Mesenchymal stem cell (in vitro differentiated cells and primary cell): ENCODE results near the gene CEP72.
"Not testable (repeated sequence)": the region's sequence is repeated elsewhere in the genome, so short reads cannot be mapped to it uniquely, and the experiment has no call there.

Experiments used
- DNase-seq: peaks from one replicate; pipeline ENCODE4 v3.0.0-alpha.2; 2013
- H2AFZ ChIP-seq: one replicate; pipeline ENCODE4 v1.6.1; 2013; ENCODE audit warnings: low read depth, mild to moderate bottlenecking, control low read depth, inconsistent platforms, low read length, moderate library complexity
- H2AK5ac ChIP-seq: 2 replicates; pipeline ENCODE4 v1.6.1; 2013; ENCODE audit warnings: low read length, moderate library complexity, mild to moderate bottlenecking, inconsistent platforms; ENCODE audit not compliant: severe bottlenecking
- H2BK120ac ChIP-seq: one replicate; pipeline ENCODE4 v1.6.1; 2013; ENCODE audit warnings: low read depth, mild to moderate bottlenecking, inconsistent platforms, low read length, moderate library complexity
- H2BK12ac ChIP-seq, 2 experiments: one replicate each; pipeline ENCODE4 v1.6.1; 2013; ENCODE audit warnings: inconsistent platforms in 2 of 2, low read length in 2 of 2, mild to moderate bottlenecking in 2 of 2, moderate library complexity in 2 of 2, control low read depth in 1 of 2
- H2BK15ac ChIP-seq: one replicate; pipeline ENCODE4 v1.6.1; 2013; ENCODE audit warnings: mild to moderate bottlenecking, low read depth, inconsistent platforms; ENCODE audit not compliant: poor library complexity, severe bottlenecking
- H2BK5ac ChIP-seq: 2 replicates; pipeline ENCODE4 v1.6.1; 2013; ENCODE audit warnings: low read depth, mild to moderate bottlenecking, low read length, control low read depth, inconsistent platforms; ENCODE audit not compliant: poor library complexity, severe bottlenecking
- H3K14ac ChIP-seq, 2 experiments: one replicate each; pipeline ENCODE4 v1.6.1; 2013; ENCODE audit warnings: inconsistent platforms in 2 of 2, low read length in 2 of 2, control low read depth in 1 of 2, mild to moderate bottlenecking in 1 of 2, moderate library complexity in 1 of 2
- H3K18ac ChIP-seq, 2 experiments: one replicate each; pipeline ENCODE4 v1.6.1; 2013; ENCODE audit warnings: inconsistent platforms in 2 of 2, low read length in 2 of 2, control low read depth in 1 of 2, low read depth in 1 of 2, mild to moderate bottlenecking in 1 of 2
- H3K23ac ChIP-seq, 2 experiments: one replicate each; pipeline ENCODE4 v1.6.1; 2013; ENCODE audit warnings: inconsistent platforms in 2 of 2, low read length in 2 of 2, mild to moderate bottlenecking in 2 of 2, moderate library complexity in 2 of 2, control low read depth in 1 of 2
- H3K27ac ChIP-seq: 2 replicates; pipeline ENCODE4 v1.5.1; 2013; ENCODE audit warnings: mild to moderate bottlenecking, moderate library complexity, low read length, control low read depth, inconsistent platforms; ENCODE audit not compliant: poor library complexity, severe bottlenecking
- H3K27me3 ChIP-seq, 2 experiments: 2 replicates each; pipeline versions ENCODE4 v1.6.1 to v1.7.0; 2013; ENCODE audit warnings: low read length in 2 of 2, mild to moderate bottlenecking in 2 of 2, moderate library complexity in 2 of 2, control low read depth in 1 of 2, inconsistent platforms in 1 of 2; ENCODE audit not compliant: control insufficient read depth in 1 of 2, insufficient read depth in 1 of 2
- H3K36me3 ChIP-seq, 2 experiments: 2 replicates each; pipeline versions ENCODE4 v1.6.1 to v1.7.0; 2013; ENCODE audit warnings: low read length in 2 of 2, control low read depth in 1 of 2, inconsistent platforms in 1 of 2, low read depth in 1 of 2, mild to moderate bottlenecking in 1 of 2; ENCODE audit not compliant: insufficient read depth in 2 of 2, control insufficient read depth in 1 of 2
- H3K4ac ChIP-seq, 2 experiments: one replicate each; pipeline ENCODE4 v1.6.1; 2013; ENCODE audit warnings: inconsistent platforms in 2 of 2, low read length in 2 of 2, mild to moderate bottlenecking in 2 of 2, moderate library complexity in 2 of 2, control low read depth in 1 of 2, low read depth in 1 of 2
- H3K4me1 ChIP-seq: 2 replicates; pipeline ENCODE4 v1.6.1; 2013; ENCODE audit warnings: low read depth, low read length, control low read depth; ENCODE audit not compliant: control insufficient read depth, insufficient read depth
- H3K4me2 ChIP-seq: 2 replicates; pipeline ENCODE4 v1.6.1; 2013; ENCODE audit warnings: low read length, mild to moderate bottlenecking, inconsistent platforms; ENCODE audit not compliant: poor library complexity, severe bottlenecking
- H3K4me3 ChIP-seq, 2 experiments: 2 replicates each; pipeline versions ENCODE4 v1.5.1 to v1.7.0; 2013; ENCODE audit warnings: low read length in 2 of 2, mild to moderate bottlenecking in 2 of 2, control low read depth in 1 of 2, low read depth in 1 of 2; ENCODE audit not compliant: insufficient read depth in 1 of 2
- H3K79me1 ChIP-seq: replicated peaks from 2 replicates; pipeline ENCODE4 v1.6.1; 2013; ENCODE audit warnings: mild to moderate bottlenecking, control low read depth, low read length, inconsistent platforms; ENCODE audit not compliant: poor library complexity, severe bottlenecking
- H3K9ac ChIP-seq: 2 replicates; pipeline ENCODE4 v1.7.0; 2013; ENCODE audit warnings: mild to moderate bottlenecking, low read length, moderate library complexity
- H3K9me3 ChIP-seq: 2 replicates; pipeline ENCODE4 v1.7.0; 2013; ENCODE audit warnings: mild to moderate bottlenecking, low read length; ENCODE audit not compliant: control insufficient read depth
- H4K8ac ChIP-seq: one replicate; pipeline ENCODE4 v1.6.1; 2013; ENCODE audit warnings: inconsistent platforms, mild to moderate bottlenecking, low read length, moderate library complexity
- H4K91ac ChIP-seq: one replicate; pipeline ENCODE4 v1.6.1; 2013; ENCODE audit warnings: mild to moderate bottlenecking, low read length, inconsistent platforms
- WGBS: methylation state at CpG from one replicate; pipeline ENCODE4 v1.1.7; 2013; ENCODE audit warnings: mixed read lengths; 5-methylcytosine and 5-hydroxymethylcytosine counted together

Gene CEP72

DNA sequence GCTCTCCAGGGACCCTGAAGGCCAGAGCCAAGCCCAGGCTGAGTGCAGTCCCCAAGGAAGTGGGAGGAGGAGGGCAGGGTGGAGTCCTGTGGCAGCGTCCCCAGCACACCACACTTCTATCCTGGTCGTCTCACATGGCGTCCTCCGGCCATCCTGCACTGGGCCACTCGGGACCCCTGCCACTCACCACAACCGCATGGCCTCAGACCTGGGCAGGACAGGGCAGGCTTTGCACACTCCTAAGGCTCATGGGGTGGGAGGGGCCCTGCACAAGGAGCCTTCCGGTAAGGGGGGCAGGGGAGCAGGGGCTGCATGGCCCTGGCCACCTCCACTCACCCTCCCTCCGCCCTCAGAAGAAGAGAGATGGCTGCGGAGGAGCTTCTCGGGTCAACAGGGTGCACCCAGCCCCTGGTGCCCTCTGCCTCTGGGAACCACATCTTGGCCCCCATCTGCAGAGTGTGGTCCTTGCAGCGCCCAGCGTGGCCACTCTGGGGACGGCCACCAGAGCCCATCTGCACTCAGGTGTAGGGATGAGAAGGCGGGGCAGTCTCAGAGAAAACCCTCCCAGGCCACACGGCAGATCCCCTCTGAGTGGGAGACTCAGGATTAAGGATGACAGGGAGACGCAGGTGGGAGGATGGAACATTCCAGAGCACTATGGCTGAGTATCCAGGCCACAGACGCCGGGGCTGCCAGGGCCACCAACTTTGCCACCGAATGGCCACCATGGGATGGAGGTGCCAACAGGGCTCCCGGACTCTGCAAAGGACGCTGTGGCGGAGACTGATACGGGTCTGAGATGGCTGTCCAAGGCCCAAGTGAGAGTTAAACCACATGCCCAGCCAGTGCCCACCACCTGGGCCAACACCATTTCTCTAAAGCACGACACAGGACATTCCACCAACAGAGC, 73.4 kb downstream of the CEP72 start:
- Histone ChIP-seq H3K9ac (no peak overlapping the region), H3K27me3 (peaks cover 4 to 12% of the 10 kb centered on the region in 2 experiments), H3K4me3 (no peak overlapping the region), H3K4me2 (no peak overlapping the region), H2AFZ (no peak overlapping the region), H2AK5ac (no peak overlapping the region), H3K79me1 (no peaks in the 10 kb centered on the region), H3K9me3 (no peaks in the 10 kb centered on the region), H3K4me1 (peaks cover 2% of the 10 kb centered on the region), H2BK15ac (no peak overlapping the region), H3K27ac (no peak overlapping the region), H4K8ac (no peak overlapping the region), H4K91ac (no peak overlapping the region), H2BK5ac (no peak overlapping the region), H3K23ac (peak overlapping the region in 1 of 2 experiments; percentile 24), H2BK12ac (no peak overlapping the region), H3K14ac (no peak overlapping the region), H3K18ac (no peak overlapping the region), H3K36me3 (no peaks in the 10 kb centered on the region), H3K4ac (no peak overlapping the region), H2BK120ac (no peak overlapping the region)
- 87% methylated on average over 24 of the region's 24 CpGs for WGBS
- DNase-seq, result no peak

DNA sequence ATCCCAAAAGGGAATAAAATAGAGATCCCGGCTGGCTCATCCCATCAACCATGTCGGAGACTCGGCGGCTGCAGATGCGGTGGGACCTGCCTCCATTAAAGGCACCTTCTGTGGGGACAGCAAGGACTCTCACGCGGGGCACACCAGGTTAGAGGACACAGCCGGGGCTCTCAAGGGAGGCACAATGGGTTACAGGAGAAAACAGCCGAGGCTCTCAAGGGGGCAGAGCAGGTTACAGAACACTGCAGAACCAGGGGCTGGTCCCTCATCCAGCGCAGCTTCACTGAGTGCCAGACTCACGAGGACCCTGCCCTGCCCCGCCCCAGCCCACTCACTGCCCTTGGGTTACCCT, 74.0 kb downstream of the CEP72 start:
- peaks cover 4 to 12% of the 10 kb centered on the region in 2 experiments for H3K27me3 ChIP-seq
- not testable (repeated sequence) for H3K4me1 ChIP-seq, H2BK5ac ChIP-seq, H2BK12ac ChIP-seq, H3K36me3 ChIP-seq, H3K14ac ChIP-seq, H3K4ac ChIP-seq, H3K79me1 ChIP-seq, H3K27ac ChIP-seq, DNase-seq, H4K91ac ChIP-seq, H3K4me2 ChIP-seq, H2BK15ac ChIP-seq, H2AK5ac ChIP-seq, H3K18ac ChIP-seq, H2BK120ac ChIP-seq, H3K23ac ChIP-seq, H3K4me3 ChIP-seq, H3K9ac ChIP-seq, H4K8ac ChIP-seq, H3K9me3 ChIP-seq, H2AFZ ChIP-seq
- WGBS, result 85% methylated on average over 8 of the region's 12 CpGs

DNA sequence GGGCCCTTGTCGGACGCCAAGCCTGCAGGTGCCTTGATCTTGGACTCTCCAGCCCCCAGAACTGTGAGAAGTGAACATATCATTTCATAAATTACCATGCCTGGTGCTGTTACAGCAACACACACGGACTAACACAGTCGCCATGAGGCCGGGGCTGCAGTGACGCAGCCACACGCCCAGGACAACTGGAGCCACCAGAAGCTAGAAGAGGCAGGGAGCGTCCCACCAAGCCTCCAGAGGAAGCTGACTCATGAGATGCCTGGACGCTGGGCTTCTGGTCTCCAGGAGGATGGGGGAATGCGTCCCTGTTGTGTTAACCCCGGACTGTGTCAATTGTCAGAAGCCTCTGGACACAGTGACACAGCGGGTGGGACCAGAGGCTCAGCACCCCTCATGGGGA, 74.8 kb downstream of the CEP72 start:
- H3K14ac ChIP-seq, H3K4me1 ChIP-seq, H3K36me3 ChIP-seq, H2BK5ac ChIP-seq, H2BK120ac ChIP-seq, H2BK15ac ChIP-seq, H3K23ac ChIP-seq, H2BK12ac ChIP-seq, H3K4me3 ChIP-seq, H3K4me2 ChIP-seq, H2AFZ ChIP-seq, DNase-seq, H3K4ac ChIP-seq, H3K27ac ChIP-seq, H3K9ac ChIP-seq, H3K9me3 ChIP-seq, H3K18ac ChIP-seq, H4K8ac ChIP-seq, H3K79me1 ChIP-seq, H2AK5ac ChIP-seq, H4K91ac ChIP-seq: not testable (repeated sequence)
- WGBS, result 61% methylated on average over 8 of the region's 12 CpGs
- peaks cover 4 to 12% of the 10 kb centered on the region in 2 experiments for H3K27me3 ChIP-seq

DNA sequence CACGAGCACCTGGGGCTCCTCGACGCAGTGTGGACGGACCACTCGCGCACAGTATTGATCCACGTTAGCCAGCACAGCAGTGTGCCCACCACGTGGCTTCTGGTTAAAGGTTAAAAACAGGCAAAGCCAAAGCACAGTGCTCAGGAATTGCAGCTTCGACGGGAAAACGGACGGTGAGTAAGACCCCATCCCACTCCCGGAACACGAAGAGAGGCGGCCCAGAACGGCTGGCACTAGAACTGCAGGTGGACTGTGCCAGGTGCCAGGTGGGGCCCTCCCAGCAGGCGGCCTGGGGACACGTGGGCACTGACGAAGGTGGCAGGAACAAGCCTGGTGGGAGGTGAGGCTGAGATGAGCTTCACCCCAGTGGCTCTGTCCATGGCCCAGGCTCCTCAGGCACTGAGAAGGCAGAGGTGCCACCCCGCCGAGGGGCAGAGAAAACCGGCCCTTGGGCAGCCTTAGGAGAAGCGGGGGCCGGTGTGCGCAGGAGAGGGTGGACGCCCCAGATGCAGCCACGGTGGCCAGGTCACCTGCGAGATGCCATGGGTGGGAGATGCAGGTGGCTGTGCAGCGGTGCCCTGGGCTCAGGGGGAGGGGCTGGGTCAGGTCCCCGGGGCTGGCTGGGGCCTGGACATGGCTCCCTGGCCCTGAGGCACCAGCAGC, 76.3 kb downstream of the CEP72 start:
- not testable (repeated sequence) for H3K4me2 ChIP-seq, H3K18ac ChIP-seq, H3K27ac ChIP-seq, H2BK15ac ChIP-seq, H3K9me3 ChIP-seq, H2BK5ac ChIP-seq, H3K4me3 ChIP-seq, H2AK5ac ChIP-seq, H2BK120ac ChIP-seq, H3K36me3 ChIP-seq, H4K91ac ChIP-seq, H3K79me1 ChIP-seq, H3K23ac ChIP-seq, H4K8ac ChIP-seq, H2BK12ac ChIP-seq, H3K14ac ChIP-seq, H3K9ac ChIP-seq, H2AFZ ChIP-seq, H3K4ac ChIP-seq, DNase-seq, H3K4me1 ChIP-seq
- peaks cover 4 to 14% of the 10 kb centered on the region in 2 experiments for H3K27me3 ChIP-seq
- WGBS, result 92% methylated on average over 12 of the region's 30 CpGs
